ENCODE data around the gene PSMA5.

DNA sequence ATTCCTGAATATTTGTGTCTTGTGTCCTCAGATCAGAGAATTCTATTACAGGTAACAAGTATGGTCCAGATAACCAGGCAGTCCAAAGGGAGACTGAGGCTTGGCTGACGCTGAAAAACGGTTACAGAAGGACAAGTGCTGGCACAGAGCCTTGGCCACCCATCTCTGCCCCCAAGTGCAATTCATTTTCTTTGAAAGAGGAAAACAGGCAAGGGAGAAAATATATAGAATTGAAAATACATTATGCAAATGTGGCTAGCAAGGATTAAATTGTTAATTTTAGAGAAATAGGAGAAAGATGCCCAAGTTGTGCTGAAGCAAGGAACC, 29.8 kb downstream of the PSMA5 start:
- TF ChIP-seq, protein P1, sequence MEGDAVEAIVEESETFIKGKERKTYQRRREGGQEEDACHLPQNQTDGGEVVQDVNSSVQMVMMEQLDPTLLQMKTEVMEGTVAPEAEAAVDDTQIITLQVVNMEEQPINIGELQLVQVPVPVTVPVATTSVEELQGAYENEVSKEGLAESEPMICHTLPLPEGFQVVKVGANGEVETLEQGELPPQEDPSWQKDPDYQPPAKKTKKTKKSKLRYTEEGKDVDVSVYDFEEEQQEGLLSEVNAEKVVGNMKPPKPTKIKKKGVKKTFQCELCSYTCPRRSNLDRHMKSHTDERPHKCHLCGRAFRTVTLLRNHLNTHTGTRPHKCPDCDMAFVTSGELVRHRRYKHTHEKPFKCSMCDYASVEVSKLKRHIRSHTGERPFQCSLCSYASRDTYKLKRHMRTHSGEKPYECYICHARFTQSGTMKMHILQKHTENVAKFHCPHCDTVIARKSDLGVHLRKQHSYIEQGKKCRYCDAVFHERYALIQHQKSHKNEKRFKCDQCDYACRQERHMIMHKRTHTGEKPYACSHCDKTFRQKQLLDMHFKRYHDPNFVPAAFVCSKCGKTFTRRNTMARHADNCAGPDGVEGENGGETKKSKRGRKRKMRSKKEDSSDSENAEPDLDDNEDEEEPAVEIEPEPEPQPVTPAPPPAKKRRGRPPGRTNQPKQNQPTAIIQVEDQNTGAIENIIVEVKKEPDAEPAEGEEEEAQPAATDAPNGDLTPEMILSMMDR (conservative IDR thresholded peaks at IDR 0.05; ENCODE audit: low read length): no peak
- no peak for TF ChIP-seq EZH2phosphoT487 (IDR thresholded peaks at IDR 0.05; ENCODE audit: borderline replicate concordance, low read depth, low read length)

Data from OCI-LY7 (cell line).